SKM-1 (cell line): ENCODE data around the gene ZDHHC11.
"Not testable (repeated sequence)": the region's sequence is repeated elsewhere in the genome, so short reads cannot be mapped to it uniquely, and the experiment has no call there.

Experiments
- DNase-seq: peaks from one replicate; lab custom pipeline; 2025; ENCODE audit not compliant: unreplicated experiment; lab: John Stamatoyannopoulos, UW

ZDHHC11 gene

GRCh38 chr5:880816-881550, 30.2 kb upstream of the ZDHHC11 start:
- DNase-seq: no peak

GRCh38 chr5:878677-879076, 27.9 kb upstream of the ZDHHC11 start:
- DNase-seq: not testable (repeated sequence)

- no peak for DNase-seq
These were observed 27.3 kb upstream of the ZDHHC11 start for GRCh38 chr5:878125-878524.

GRCh38 chr5:876398-877365, 25.9 kb upstream of the ZDHHC11 start:
- DNase-seq: no peak

GRCh38 chr5:875931-876330, 25.1 kb upstream of the ZDHHC11 start:
- DNase-seq: no peak

DNA sequence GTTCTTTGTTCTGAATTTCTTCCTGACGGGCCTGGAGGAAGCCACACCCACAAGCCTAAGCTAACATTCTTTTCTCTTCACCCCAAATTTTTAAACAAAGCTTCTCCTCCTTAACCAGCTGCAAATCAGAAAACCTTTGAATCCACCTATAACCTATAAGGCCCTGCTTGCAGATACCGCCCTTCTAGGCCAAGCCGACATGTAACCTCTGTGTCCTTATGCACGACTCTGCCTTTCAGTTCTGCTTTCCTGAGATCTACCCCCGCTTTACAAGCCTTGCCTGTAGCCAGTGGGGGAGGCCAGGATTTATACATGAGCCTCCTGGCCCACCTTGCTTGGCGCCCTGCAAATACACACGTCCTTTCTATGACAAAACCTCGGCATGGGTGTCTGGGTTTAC, 22.5 kb upstream of the ZDHHC11 start:
- no peak for DNase-seq

DNA sequence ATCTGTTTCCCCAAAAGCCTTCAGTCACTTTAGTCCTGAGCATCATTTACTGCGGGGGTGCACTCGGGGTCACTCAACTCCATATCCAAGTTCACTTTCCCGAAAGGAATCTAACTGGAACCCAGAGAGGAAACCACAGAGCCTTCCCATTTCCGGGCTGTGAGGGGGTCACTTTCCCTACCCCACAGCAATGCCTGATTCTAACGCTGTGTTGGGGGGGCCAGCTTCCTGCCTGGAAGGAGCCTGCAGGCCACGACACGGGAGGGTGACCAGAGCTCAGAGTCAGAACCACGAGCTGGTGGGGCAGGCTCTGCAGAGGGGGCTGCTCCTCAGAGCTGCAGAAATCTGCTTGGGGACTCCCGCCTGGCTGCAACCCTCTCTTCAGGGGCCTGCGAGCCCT, 21.5 kb upstream of the ZDHHC11 start:
- DNase-seq: no peak

DNA sequence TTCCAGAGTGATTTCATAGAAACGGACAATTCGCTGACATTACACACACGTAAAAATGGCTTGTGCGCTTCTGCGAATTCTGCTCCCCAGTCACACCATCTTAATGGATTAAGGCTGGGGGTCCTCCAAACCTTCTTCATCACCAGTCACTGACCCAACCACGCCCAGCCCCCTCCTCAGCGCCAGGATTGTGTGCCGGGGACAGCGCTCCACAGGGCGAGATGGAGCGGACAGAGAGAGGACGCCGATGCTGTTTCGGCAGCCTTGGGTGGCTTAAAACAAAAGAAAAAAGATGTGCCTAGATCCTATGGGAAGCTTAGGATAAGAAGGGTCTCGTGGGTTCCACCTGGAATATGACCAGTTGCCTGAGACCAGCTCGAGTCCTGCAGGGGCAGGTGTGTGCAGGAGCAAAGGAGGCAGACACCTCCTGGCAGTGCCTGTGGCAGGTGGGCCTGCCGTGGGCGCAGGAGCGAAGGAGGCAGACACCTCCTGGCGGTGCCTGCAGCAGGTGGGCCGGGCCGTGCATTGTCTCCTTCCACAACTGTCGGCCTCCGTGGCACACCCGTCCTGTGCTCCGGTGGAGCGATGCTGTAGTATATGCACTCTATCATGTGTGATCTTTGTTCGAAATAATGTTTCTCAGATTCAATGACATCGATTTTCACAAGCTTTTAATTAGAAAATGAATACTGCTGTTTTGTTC, 21.0 kb upstream of the ZDHHC11 start:
- no peak for DNase-seq

GRCh38 chr5:870956-871355, 20.2 kb upstream of the ZDHHC11 start:
- DNase-seq: no peak

DNA sequence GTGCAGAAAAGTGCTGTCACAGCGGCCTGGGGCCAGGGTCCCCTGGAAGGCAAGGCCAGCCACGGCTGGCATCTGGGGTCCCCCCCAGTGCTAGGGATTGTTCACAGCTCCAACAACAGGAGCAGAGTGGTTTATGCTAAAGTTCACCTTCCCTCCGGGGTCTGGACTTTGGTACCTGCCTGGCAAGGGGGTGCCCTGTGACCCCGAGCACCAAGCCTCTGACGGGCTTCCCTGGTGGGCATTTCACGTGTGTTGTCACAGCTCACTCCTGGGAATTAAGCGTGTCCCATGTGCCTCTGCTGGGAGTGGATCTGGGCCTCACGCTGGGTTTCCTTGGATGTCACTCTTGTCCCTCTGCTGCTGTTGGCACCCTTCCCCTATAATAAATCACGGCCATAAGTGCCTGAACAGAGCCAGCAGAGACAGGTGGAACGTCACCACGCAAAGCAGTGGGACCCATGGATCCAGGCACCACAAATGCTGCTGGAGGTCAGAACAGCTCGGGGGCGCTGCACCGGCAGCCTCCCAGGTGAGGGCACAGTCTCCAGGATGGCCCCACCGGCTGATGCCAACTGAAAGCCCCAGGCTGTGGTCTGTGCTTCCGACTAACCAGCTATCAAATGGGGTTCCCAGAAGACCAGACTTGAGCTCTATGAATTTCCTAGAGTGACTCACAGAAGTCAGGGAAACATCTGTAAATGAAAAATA, 17.8 kb upstream of the ZDHHC11 start:
- no peak for DNase-seq

- DNase-seq: no peak
These were observed 16.6 kb upstream of the ZDHHC11 start for GRCh38 chr5:867300-867870.

DNA sequence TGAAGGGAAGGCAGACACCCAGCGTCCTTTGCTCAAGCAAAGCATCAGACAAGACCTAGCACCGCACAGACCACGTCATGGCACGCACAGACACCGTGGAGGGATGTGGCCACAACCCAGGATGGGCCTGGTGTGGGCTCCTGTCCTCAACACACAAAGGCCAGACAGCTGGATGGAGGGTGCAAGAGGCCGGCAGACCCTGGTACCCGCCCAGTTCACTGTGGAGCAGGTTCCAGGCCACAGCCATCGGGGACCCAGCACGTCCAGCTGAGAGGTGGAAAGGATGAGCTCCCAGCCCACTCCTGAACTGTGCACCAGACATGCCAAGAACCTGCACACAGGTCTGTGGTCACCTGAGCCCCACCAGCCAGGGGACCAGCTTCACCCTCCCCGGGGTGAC, 15.0 kb upstream of the ZDHHC11 start:
- DNase-seq: no peak

DNA sequence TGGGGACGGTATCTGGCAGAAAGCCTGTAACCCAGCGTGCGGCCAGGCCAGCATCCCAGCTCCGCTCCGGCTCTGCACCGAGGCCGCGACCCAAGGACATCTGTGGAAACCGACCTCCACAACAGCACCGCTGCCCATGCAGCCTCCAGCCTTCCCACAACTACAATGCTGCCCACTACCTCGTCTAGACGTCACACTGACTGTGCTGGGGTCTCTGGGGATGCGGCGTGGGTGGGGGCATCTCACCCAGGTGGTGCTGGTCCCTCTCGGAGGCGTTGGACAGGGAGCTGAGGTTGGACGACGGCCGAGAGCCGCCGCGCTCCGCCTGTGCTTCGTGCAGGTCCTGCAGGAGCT, 14.4 kb upstream of the ZDHHC11 start:
- DNase-seq: no peak

GRCh38 chr5:864492-865167, 13.8 kb upstream of the ZDHHC11 start:
- no peak for DNase-seq

DNA sequence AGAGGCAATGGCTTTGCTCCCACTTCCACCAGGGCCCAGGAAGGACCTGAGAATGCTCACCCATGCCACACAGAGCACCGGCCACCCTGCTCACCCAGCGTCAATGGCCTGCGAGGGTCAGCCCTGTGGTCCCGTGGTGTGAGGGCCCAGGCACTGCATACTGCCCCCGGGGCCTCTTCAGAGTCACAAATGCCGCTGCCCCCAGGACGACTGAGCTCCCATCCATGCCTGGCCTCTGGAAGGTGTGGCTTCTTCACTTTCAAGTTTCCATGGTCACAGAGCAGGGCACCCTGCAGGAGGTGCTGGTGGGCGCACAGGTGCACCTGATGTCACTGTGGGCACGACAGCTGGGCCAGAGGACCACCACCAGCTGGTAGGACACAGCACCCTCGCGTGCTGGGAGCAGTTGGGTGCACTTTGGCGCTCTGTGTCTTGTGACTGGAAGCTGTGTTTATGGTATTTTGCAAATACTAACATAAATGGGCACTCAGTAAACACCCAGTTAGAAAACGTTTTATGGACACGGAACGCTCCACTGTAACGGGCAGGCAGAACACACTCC, 12.5 kb upstream of the ZDHHC11 start:
- DNase-seq: no peak

GRCh38 chr5:862367-863243, 11.8 kb upstream of the ZDHHC11 start:
- no peak for DNase-seq

GRCh38 chr5:861442-862366, 10.9 kb upstream of the ZDHHC11 start:
- DNase-seq: no peak
